HCT116 (cell line): ENCODE data around the gene CIAO2B. TPM values are rescaled to one million over a fixed set of nuclear protein-coding genes. Genes with fewer than 3 reads are reported as not detected.

ENCODE experiments used
- ATAC-seq: fragments of 200-7000 bp; cut with Tn5 transposase; 2 replicates; pipeline ENCODE4 v1.9.1; 2020; ENCODE audit warnings: mild to moderate bottlenecking, moderate library complexity
- BruUV-seq: library from RNA; stranded (reverse); fragments of 400-500 nt; replicated peaks from 2 replicates; lab custom pipeline; 2021; lab: Mats Ljungman, UMichigan
- CTCF ChIA-PET: fragments of 300-600 bp; sonication (Branson Sonifier 250); formaldehyde crosslinking; loops from one replicate; lab custom pipeline; 2021; ENCODE audit warnings: antibody characterized with exemption; lab: Charles Lee
- POLR2A ChIA-PET: fragments of 300-600, 350-600 bp; sonication (Branson Sonifier 250); formaldehyde crosslinking; loops from one replicate; lab custom pipeline; 2021; ENCODE audit warnings: antibody characterized with exemption; lab: Charles Lee
- RAD21 ChIA-PET, 2 experiments: fragments of 300-600 bp; sonication (Branson Sonifier 250); formaldehyde crosslinking; loops; one replicate each; lab custom pipeline; 2023; ENCODE audit warnings: low total read pairs in 2 of 2; ENCODE audit not compliant: uncharacterized antibody in 2 of 2, unreplicated experiment in 2 of 2, low non-redundant PET in 1 of 2; lab: Charles Lee
- DNase-seq: peaks from one replicate; pipeline ENCODE4 v3.0.0-alpha.2; 2010; ENCODE audit warnings: low read depth, low spot score
- H2AFZ ChIP-seq: fragments of 200-600 bp; shearing (Covaris generic), sonication (generic); 2 replicates; pipeline ENCODE4 v1.6.1; 2017; ENCODE audit warnings: low read depth, mixed run types, mixed read lengths, antibody characterized with exemption, low read length; ENCODE audit not compliant: poor library complexity, severe bottlenecking
- H3K27ac ChIP-seq: 2 replicates; pipeline ENCODE4 v1.5.1; 2012; ENCODE audit warnings: low read depth, low read length
- H3K27me3 ChIP-seq: fragments of 200-600 bp; sonication (generic); 2 replicates; pipeline ENCODE4 v1.6.1; 2016; ENCODE audit warnings: mixed run types, low read length, mixed read lengths; ENCODE audit not compliant: insufficient read depth
- H3K36me3 ChIP-seq, 2 experiments: fragments of 200-500 bp in 1 of 2; fragments of 200-600 bp in 1 of 2; sonication (Bioruptor generic) in 1 of 2; sonication (generic) in 1 of 2; 2 replicates each; pipeline versions ENCODE4 v1.5.1 to v1.6.1; 2014 to 2016; ENCODE audit warnings: low read length in 2 of 2, inconsistent platforms in 1 of 2, mixed read lengths in 1 of 2, mixed run types in 1 of 2; ENCODE audit not compliant: insufficient read depth in 2 of 2, control insufficient read depth in 1 of 2
- H3K4me1 ChIP-seq, 2 experiments: fragments of 200-600 bp in 1 of 2; sonication (generic) in 1 of 2; 2 replicates each; pipeline versions ENCODE4 v1.5.1 to v1.6.1; 2012 to 2017; ENCODE audit warnings: low read length in 2 of 2, inconsistent platforms in 1 of 2, mild to moderate bottlenecking in 1 of 2, mixed read lengths in 1 of 2, mixed run types in 1 of 2, moderate library complexity in 1 of 2; ENCODE audit not compliant: insufficient read depth in 2 of 2, control insufficient read depth in 1 of 2
- H3K4me2 ChIP-seq: fragments of 200-600 bp; sonication (generic); 2 replicates; pipeline ENCODE4 v1.6.1; 2017; ENCODE audit warnings: mixed run types, low read length, mixed read lengths
- H3K4me3 ChIP-seq, 2 experiments: fragments of 200-600 bp in 1 of 2; sonication (generic) in 1 of 2; replicated peaks in 1 of 2; 2 replicates each; pipeline ENCODE4 v1.5.1; 2011 to 2016; ENCODE audit warnings: low read length in 2 of 2, control low read depth in 1 of 2, low read depth in 1 of 2, mild to moderate bottlenecking in 1 of 2, mixed read lengths in 1 of 2, mixed run types in 1 of 2
- H3K79me2 ChIP-seq: fragments of 200-600 bp; sonication (generic); 2 replicates; pipeline ENCODE4 v1.6.1; 2017; ENCODE audit warnings: mild to moderate bottlenecking, mixed run types, low read length, moderate library complexity, mixed read lengths; ENCODE audit not compliant: insufficient read depth
- H3K9ac ChIP-seq: fragments of 200-600 bp; sonication (generic); 2 replicates; pipeline ENCODE4 v1.6.1; 2016; ENCODE audit warnings: low read length, mixed read lengths
- H3K9me2 ChIP-seq: fragments of 200-600 bp; sonication (generic), shearing (Covaris generic); 2 replicates; pipeline ENCODE4 v1.6.1; 2017; ENCODE audit warnings: mixed run types, mild to moderate bottlenecking, moderate library complexity; ENCODE audit not compliant: insufficient read depth
- H3K9me3 ChIP-seq, 2 experiments: fragments of 200-500 bp in 1 of 2; fragments of 200-600 bp in 1 of 2; sonication (Bioruptor generic) in 1 of 2; sonication (generic) in 1 of 2; 2 replicates each; pipeline ENCODE4 v1.6.1; 2014 to 2017; ENCODE audit warnings: low read length in 2 of 2, mixed read lengths in 2 of 2, inconsistent platforms in 1 of 2, low read depth in 1 of 2, mild to moderate bottlenecking in 1 of 2, mixed run types in 1 of 2, moderate library complexity in 1 of 2; ENCODE audit not compliant: control insufficient read depth in 1 of 2, insufficient read depth in 1 of 2
- H4K20me1 ChIP-seq: fragments of 200-600 bp; sonication (generic), shearing (Covaris generic); 2 replicates; pipeline ENCODE4 v1.6.1; 2017; ENCODE audit warnings: mixed run types, mild to moderate bottlenecking, moderate library complexity; ENCODE audit not compliant: insufficient read depth
- EGR1 ChIP-seq: IDR thresholded peaks from 2 replicates; pipeline ENCODE4 v1.6.1; 2012; ENCODE audit warnings: low read depth
- ELF1 ChIP-seq: IDR thresholded peaks from 2 replicates; pipeline ENCODE4 v1.6.1; 2012; ENCODE audit warnings: low read depth, borderline replicate concordance
- EZH2phosphoT487 ChIP-seq: fragments of 200-600 bp; IDR thresholded peaks from 2 replicates; pipeline ENCODE4 v1.6.1; 2018; ENCODE audit warnings: antibody characterized with exemption, borderline replicate concordance
- JUND ChIP-seq: IDR thresholded peaks from 2 replicates; pipeline ENCODE4 v1.6.1; 2012
- SP1 ChIP-seq: IDR thresholded peaks from 2 replicates; pipeline ENCODE4 v1.6.1; 2012; ENCODE audit warnings: low read depth
- TCF7L2 ChIP-seq: IDR thresholded peaks from 2 replicates; pipeline ENCODE4 v1.7.0; 2011; ENCODE audit warnings: borderline replicate concordance, inconsistent platforms; ENCODE audit not compliant: insufficient read depth, insufficient read length; ENCODE audit errors: extremely low read depth
- ZFX ChIP-seq: fragments of 450-650 bp; IDR thresholded peaks from 2 replicates; pipeline ENCODE4 v1.6.1; 2017
- intact Hi-C: fragments of 100-400 bp; cut with micrococcal nuclease; formaldehyde crosslinking; loops from 2 replicates; pipeline ENCODE4 v1.10.0; 2022
- total RNA-seq: library from RNA; stranded (reverse); gene quantifications from one replicate; pipeline ENCODE4 v1.2.1, GENCODE V29; 2021; ENCODE audit not compliant: unreplicated experiment
- TF ChIP-seq, protein P1 (sequence below), 3 experiments: fragments of 200-600 bp in 1 of 3; sonication (generic) in 1 of 3; IDR thresholded peaks in 2 of 3; conservative IDR thresholded peaks in 1 of 3; 2 replicates each; pipeline ENCODE4 v1.5.1; 2012 to 2017; ENCODE audit warnings: low read depth in 2 of 3, low read length in 2 of 3, antibody characterized with exemption in 1 of 3, borderline replicate concordance in 1 of 3, control low read depth in 1 of 3, mild to moderate bottlenecking in 1 of 3, mixed read lengths in 1 of 3, mixed run types in 1 of 3, moderate library complexity in 1 of 3; ENCODE audit not compliant: insufficient read depth in 1 of 3
- TF ChIP-seq, protein P2 (sequence below): IDR thresholded peaks from 2 replicates; pipeline ENCODE4 v1.6.1; 2012

Gene CIAO2B
- total RNA-seq, 1 experiment from 2014 or later: 113 TPM

DNA sequence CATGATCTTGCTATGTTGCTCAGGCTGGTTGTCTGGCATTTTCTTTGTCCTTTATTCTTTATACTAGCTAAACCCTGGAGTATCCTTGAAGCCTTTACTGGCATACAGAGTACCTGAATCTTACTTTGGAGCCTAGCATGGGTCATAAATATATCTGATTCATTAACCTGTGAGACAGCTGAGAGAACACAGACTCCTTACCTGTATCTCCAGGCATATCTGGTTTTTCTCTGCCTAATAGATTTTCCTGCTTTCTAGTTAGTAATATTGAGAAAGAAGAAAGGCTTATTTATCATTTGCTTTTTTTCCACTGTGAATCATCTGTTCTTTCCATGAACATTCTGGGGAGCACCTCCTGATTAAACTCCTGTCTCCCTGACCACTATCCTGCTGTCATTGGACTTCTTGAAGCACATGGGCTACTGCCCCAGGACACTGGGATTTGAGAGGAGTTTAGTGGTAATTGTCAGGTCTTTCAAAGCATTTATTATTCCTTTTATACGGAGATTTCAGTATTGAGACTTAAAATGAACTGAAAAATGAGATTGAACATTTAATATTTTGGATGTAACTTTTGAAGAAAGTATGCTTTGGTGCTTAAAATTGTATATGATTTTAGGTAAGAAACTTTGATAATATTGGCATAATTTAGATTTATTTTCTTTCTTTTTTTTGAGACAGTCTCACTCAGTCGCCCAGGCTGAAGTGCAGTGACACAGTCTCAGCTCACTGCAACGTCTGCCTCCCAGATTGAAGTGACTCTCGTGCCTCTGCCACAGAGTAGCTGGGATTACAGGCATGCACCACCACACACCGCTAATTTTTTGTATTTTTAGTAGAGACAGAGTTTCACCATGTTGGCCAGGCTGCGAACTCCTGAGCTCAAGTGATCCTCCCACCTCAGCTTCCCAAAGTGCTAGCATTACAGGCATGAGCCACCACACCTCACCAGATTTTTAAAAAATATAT, 45.3 kb downstream of the CIAO2B start:
- Histone ChIP-seq H2AFZ (no peak overlapping the region), H3K79me2 (peaks cover 14% of the 10 kb centered on the region; the same call in 1 of the 2 replicates), H3K4me1 (no peaks in the 10 kb centered on the region), H3K9me2 (no peaks in the 10 kb centered on the region), H3K9ac (no peak overlapping the region), H3K4me3 (no peak overlapping the region), H3K27ac (no peak overlapping the region), H3K9me3 (no peaks in the 10 kb centered on the region), H3K27me3 (no peaks in the 10 kb centered on the region), H4K20me1 (no peaks in the 10 kb centered on the region), H3K4me2 (no peak overlapping the region), H3K36me3 (peaks cover 12 to 24% of the 10 kb centered on the region in 2 experiments; a peak in 3 of 4 replicates)
- RAD21 ChIA-PET: interaction anchor here in 1 of 2 experiments (0.7 kb wide), 1 partner anchor 8 kb away, joined by 5 read pairs; the partner anchor contains the start of gene PDP2
- no TSS peak for BruUV-seq
- POLR2A ChIA-PET: interaction anchor here (1.1 kb wide), 1 partner anchor 9 kb away, joined by 3 read pairs; the partner anchor contains the start of gene PDP2
- TF ChIP-seq ELF1 (no peak), EGR1 (no peak), TCF7L2 (no peak), JUND (no peak), EZH2phosphoT487 (no peak), SP1 (no peak), ZFX (no peak)
- TF ChIP-seq, protein P1, sequence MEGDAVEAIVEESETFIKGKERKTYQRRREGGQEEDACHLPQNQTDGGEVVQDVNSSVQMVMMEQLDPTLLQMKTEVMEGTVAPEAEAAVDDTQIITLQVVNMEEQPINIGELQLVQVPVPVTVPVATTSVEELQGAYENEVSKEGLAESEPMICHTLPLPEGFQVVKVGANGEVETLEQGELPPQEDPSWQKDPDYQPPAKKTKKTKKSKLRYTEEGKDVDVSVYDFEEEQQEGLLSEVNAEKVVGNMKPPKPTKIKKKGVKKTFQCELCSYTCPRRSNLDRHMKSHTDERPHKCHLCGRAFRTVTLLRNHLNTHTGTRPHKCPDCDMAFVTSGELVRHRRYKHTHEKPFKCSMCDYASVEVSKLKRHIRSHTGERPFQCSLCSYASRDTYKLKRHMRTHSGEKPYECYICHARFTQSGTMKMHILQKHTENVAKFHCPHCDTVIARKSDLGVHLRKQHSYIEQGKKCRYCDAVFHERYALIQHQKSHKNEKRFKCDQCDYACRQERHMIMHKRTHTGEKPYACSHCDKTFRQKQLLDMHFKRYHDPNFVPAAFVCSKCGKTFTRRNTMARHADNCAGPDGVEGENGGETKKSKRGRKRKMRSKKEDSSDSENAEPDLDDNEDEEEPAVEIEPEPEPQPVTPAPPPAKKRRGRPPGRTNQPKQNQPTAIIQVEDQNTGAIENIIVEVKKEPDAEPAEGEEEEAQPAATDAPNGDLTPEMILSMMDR (IDR thresholded peaks at IDR 0.05 in 2 of 3, conservative IDR thresholded peaks at IDR 0.05 in 1 of 3; ENCODE audit: borderline replicate concordance in 1 of 3, insufficient read depth in 1 of 3, low read depth in 2 of 3, low read length in 2 of 3): no peak
- TF ChIP-seq, protein P2, sequence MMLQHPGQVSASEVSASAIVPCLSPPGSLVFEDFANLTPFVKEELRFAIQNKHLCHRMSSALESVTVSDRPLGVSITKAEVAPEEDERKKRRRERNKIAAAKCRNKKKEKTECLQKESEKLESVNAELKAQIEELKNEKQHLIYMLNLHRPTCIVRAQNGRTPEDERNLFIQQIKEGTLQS: no peak
- DNase-seq (no peak), ATAC-seq (no peak)
- intact Hi-C loops: no loop called here
- CTCF ChIA-PET: interaction anchor here (0.9 kb wide), 1 partner anchor 155 kb away, joined by 3 read pairs; no protein-coding TSS in a partner anchor
